Dermis microvascular lymphatic vessel endothelial cell (primary cell): ENCODE measurements around the gene GBA2. TPM values are rescaled to one million over a fixed set of nuclear protein-coding genes. Genes with fewer than 3 reads are reported as not detected.

Experiments used
- DNase-seq, 2 donors: peaks; one replicate each; pipeline versions ENCODE4 v3.0.0 to v3.0.0-alpha.2; 2010; ENCODE audit warnings: low read depth in 2 of 2
- total RNA-seq: library from RNA; depleted of rRNA; stranded (reverse); fragments of >200 nt; gene quantifications from 2 replicates; pipeline ENCODE4 v1.2.1, GENCODE V29; 2014

Gene GBA2
- 66.6 and 78.1 TPM in 2 replicates for total RNA-seq

DNA sequence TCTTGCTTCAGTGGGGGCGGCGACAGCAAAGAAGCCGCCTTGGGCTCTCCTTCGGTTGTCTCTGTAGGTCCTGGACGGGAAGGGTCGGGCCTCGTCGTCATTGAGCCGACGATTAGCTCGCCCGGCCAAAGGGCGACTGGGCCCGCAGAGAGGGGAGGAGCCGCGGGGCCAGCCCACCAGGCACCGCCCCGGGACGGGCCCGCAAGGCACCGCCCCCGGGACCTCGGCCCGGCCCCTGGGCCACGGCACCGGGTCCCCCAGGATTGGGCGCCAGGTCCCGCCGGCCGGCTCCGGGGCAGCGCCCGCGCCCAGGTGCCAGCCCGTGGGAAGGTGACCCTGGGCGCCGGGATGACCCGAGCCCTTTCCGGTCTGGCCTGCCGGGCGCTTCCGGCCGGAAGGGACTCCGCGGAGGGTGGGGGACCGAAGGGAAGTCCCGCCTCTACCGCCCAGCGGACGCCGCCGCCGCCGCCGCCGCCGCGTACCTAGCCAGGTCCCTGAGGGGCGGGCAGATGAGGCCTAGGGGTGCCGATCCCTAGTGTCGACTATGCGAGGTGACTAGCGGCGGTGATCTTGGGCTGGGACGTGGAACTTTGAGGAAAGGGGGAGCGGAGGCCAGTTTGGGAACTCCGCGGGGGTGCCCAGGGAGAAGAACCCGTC, at the start of gene GBA2, which contains the start of gene RGP1:
Gene GBA2 (minus strand): TSS at position 371 of the 657 bp plus-strand sequence. CDS start 524 bp downstream, outside the sequence.
Gene RGP1 (plus strand): TSS at position 430 of the 657 bp plus-strand sequence. CDS start 469 bp downstream, outside the sequence.
- DNase-seq, result peak; percentile 70 to 89

DNA sequence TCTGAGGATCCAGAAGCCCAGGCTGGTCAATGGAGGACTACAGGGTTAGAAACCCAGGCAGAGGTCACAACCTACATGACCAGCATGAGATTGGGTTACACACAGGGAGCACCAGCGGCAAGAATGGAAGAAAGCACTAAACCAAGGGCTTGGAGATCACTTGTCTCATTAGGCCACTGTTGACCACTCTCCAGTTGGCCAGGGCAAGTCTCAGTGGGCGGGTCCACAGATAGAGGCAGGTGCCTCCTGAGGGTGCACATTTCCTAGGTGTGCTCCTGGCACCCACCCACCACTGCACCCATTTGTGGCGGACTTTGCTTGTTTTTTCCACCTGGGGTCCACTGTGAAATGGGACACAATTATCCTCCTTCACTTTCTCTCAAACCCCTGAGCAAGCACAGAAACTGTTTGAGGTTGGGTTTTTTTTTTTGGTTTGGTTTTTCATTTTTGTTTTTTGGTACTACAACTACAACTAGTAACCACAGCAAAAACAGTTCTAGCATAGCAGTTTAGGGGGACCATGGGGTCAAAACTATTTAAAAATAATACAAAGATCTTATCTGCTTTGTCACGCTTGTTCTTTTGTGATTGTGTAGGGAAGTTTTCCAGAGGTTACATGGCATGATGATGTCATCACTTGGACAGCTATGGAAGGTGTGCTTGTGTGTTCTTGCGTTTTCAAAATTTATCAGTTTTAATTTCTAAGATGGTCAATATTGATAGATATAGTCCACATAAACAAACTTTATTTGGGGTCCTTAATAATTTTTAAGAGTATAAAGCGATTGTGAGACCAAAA, 48.5 kb upstream of the GBA2 start:
- DNase-seq, result peak in 1 of 2 donors; percentile 36

DNA sequence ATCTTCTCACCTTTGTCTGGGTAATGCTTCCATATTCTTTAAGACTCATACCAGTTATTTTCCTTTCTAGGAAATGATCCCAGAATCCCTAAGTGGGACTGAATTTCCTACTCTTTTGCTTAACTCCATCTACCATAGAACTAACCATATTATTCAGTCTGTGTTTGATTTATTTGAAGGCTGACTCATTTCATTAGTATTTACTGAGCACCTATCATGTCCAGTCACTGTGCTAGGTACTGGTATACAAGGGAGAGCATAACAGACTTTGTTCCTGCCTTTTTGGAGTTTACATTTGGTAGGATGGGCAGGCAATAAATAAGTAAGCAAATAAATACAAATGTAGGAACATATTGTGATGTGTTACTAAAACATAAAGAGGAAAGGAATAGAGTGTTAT, 46.7 kb upstream of the GBA2 start:
- no peak for DNase-seq

DNA sequence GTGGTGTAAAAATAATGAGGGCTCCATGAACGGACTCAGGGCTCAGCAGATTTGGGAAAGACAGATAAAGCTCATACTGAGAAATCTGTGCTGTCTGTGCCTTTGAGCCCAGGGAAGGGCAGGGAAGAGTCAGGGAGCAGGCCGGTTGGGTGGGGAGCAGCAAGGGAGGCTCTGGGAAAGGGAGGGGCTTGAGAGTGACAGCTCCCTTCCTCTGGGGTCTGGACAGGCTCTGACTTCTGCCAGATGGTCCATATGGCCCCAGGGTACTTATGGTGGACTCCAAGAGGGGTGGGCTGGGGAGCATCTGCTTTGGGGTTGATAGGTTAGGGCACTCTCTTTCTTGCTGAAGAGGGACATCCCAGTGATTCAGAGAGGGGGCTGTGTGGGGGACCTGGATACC, 44.4 kb upstream of the GBA2 start:
- DNase-seq, result no peak

DNA sequence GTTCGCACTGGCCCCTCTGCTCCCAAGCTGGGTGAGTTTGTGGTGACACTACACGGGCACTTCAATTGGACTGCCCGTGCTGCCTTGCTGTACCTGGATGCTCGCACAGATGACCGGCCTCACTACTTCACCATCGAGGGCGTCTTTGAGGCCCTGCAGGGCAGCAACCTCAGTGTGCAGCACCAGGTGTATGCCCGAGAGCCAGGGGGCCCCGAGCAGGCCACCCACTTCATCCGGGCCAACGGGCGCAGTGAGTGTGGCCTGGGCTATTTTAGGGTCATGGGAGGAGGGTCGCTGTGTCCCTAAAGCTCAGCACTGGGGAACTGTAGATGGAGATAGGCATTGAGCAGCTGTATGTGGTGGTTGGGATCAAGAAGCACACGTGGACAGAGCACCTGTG, 43.8 kb upstream of the GBA2 start:
- no peak for DNase-seq

DNA sequence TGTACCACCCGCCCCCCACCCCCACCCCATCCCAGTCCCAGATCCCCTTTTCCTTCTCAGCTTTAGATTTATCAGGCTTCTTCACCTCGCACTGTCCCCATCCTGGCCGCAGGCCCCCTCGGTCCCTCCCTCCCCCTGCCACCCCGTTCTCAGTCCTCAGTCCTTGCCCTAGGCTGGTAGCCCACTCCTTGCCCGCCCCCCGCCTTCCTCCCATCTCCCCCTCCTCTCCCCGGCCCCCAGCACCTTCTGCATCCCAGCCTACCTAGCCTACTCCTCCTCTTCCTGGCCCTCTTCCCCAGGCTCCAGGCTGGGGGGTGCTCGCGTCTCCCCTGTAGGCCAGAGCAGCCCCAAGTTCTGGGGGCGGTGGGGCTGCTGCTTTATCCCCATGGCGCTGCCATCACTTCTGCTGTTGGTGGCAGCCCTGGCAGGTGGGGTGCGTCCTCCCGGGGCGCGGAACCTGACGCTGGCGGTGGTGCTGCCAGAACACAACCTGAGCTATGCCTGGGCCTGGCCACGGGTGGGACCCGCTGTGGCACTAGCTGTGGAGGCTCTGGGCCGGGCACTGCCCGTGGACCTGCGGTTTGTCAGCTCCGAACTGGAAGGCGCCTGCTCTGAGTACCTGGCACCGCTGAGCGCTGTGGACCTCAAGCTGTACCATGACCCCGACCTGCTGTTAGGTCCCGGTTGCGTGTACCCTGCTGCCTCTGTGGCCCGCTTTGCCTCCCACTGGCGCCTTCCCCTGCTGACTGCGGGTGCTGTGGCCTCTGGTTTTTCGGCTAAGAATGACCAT, 43.2 kb upstream of the GBA2 start:
- no peak for DNase-seq

DNA sequence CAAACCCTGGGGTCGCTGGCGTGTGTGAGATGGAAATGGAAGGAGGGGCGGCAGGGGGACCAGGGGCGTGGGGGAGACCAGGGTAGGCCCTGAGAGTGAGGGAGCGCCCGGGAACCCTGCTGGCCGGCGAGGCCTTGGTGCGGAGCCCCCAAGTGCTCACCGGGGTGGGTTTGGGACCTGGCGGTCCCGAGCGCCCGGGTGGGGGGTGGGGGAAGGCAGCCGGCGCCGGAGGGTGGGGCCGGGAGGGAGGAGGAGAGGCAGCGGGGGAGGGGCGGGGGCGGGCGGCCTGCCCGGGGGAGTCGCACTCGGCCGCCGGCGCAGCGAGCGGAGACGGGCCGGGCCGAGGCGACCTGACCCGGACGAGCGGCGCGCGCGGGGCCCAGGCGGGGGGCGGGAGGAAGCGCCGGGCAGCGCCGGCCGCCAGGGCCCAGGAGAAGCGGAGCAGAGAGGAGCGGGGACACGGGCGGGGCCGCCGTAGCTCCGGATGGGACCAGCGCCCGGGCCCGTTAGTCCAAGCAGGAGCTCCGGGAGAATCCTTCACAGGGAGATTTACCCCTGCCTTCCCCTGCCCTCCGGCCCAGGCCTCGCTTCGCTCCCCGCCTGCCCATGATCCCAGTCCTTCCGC, 42.4 kb upstream of the GBA2 start, which contains the start of gene NPR2:
Gene NPR2 (plus strand): TSS at position 295 of the 625 bp plus-strand sequence. CDS start 818 bp downstream, outside the sequence.
- peak in 1 of 2 donors; percentile 29 for DNase-seq

DNA sequence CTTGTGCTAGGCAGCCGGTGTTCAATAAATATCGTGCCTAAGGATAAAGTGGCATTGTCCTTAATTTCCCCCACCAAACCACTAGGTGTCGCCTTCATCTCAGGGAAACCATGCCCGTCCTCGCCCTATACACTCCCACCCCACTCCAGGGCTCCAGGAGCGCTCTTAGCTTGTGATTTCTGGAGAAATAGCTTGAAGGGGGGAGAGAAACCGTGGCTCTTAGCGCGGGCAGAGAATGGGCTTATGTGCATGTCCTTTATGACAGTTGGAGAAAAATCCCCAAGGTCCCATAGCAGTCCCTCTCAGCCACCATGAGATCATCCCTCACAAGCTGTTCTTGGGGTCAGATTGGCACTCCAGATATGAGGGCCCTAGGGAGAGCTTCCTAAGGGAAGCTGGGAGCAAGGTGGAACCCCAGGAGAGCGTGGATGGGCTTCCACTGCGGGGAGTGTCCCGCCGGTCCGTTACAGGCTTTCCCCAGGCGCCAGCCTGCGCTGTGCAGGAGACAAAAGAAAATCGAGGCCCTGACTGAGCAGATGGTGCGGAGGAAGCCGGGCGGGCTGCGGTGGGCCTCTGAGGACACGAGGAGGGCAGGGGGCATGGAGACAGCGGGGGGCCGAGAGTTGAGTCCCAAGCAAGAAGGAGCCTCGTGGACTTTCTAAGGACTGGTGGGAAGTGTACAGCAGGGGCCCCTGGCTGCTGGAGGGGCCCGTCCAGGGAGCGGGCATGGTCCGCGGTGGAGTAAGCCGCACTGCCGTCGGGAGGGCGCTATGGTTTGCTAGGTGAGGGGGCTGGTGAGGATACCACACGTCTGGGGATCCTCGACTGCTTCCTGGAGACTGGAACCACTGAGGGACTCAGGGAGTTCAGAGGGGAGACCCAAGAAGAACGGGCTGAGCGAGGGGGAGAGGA, 41.6 kb upstream of the GBA2 start:
- DNase-seq, result peak; percentile 66 to 85

DNA sequence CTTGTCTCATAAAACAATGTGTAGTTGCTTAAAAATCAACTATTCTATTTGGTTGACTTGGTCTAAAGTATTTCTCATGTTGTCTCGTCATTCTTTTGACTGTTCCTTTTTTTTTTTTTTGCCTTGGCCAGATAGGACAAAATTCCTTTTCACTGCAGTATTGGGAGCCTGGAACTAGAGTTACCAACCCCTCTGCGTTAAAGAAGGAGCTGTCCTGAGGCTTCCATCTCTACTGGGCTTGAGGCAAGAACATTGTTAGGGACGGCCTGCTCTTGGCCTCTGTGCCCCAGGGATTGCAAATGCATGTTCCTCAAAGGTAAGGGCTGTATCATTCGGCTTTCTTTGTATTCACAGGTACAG, 41.0 kb upstream of the GBA2 start:
- DNase-seq, result no peak

DNA sequence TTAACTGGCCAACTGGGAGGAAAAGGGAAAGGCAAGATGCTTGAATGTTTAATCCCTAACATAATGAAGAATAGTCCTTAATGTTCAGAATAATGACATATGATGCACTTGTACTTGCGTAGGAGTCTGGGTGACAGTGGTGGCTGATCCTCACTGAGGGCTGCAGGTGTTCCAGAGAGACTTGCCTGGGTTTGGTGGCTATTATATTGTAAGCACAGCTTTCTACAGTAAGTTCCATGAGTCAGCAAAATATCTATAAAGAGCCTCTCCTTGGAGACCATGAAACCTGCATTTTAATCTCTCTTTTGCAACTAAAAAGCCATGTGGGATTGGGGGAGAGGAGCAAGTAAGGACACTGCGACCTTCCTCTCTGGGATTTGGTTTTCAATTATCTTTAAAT, 40.5 kb upstream of the GBA2 start:
- DNase-seq, result no peak

DNA sequence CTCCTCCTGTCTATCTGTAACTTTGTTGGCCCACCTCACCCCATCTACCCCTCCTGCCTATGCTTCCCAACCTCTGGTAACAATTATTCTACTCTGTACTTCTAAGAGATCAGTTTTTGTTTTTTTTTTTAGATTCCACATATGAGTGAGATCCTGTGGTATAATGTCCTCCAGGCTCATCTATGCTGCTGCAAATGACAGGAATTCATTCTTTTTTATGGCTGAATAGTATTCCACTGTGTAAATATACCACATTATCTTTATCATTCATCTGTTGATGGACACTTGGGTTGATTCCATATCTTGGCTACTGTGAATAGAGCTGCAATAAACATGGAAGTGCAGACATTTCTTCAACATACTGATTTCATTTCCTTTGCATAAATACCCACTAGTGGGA, 34.4 kb upstream of the GBA2 start:
- DNase-seq, result no peak

DNA sequence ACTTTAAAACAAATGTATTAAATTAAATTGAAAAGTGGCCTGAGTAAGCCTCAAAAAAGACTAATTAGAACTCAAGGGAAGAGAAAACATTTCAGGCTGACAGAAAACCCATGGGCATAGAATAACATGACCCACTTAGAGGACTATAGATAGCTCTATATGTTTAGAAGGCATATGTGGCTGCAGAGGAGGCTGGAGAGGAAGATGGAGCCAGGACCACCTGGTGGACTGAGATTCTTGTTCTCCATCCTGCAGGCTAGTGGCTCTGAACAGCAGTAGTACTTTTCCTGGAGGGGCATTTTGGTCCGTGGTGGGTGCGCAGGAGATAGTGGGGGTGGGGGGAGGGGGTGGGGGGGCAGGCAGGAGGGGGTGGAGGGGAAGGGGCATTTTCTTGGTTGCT, 32.0 kb upstream of the GBA2 start:
- no peak for DNase-seq

DNA sequence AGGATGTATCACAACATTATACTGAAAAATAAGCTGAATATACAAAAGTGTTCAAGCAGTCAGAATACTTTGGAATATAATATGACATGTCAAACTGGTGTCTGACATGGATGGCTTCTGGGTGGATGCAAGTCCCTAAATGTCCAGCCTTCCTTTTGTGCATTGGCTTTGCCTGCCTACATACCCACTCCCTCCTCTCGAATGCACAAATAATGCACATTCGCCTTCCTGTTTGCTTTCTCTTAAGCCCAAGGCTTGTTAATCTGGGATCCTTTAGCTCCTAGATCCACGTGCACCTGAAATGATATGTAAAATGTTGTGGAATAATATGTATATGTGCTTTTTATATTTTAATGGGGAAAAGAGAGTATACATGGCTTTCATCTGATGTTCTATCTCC, 29.5 kb upstream of the GBA2 start:
- no peak for DNase-seq

DNA sequence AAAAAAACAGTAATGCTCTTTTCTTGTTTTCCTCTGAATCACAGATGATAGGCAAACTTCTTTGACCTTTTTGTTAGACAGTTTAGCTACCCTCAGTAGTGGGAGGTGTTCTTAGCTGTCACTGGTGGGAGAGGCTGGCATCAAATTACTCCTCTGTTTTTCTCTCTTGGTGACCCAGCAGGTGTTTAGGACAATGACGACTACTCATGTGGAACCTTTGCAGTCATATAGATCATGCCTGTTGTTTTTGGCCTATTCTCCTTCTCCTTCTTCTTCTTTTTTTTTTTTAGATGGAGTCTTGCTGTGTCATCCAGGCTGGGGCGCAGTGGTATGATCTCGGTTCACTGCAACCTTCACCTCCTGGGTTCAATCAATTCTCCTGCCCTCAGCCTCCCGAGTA, 27.0 kb upstream of the GBA2 start:
- no peak for DNase-seq

DNA sequence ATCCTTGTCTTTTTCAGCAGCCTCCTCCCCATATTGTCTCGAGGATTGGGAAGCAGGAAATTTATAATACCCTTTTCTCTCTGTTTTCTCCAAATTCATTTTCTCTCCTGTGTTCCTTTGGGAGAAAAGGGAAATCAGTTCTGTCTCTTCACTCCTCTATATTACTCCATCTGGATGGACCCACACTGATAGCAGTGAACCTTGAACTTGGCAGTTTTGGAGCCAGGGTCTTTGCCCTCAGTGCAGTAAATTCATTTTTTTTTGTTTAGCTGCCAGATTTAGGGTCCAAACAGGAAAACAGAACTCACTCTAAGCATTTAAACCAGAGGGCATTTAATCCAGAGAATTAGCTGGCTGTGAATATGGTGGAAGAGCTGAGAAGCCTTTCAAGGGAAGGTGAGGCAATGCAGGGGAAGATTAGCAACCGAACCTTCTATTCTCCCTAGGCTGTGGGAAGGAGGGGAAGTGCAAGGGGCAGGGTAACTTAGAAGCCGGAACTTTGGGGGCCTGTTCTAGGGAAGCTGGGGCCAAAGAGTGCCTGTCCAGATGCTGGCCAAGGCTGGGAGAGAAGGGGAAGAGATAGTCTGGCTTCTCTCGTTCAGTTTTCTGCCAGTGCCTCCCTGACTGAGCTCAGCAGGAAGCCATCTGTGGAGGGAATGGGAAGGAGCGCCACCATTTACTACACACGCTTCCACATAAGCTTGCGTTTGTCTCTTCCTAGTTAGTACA, 26.0 kb upstream of the GBA2 start:
- peak in 1 of 2 donors; percentile 56 for DNase-seq

DNA sequence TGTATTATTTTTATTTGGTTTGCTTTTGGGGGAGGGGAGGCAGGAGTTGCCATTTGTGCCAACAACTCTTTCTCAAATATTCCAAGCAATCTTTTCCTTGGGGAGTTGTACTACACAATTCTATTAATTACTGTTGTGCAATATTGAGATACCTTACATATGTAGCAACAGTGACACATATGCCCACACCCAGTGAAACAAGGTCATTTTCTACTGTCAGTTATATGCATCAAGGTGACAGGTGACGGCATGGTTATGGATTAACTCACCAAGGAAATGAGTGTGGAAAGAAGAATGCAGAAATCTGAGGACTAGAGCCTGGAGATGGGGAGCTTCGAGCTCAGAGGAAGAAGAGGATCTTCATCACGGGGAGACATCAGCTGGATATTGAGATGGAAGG, 22.9 kb upstream of the GBA2 start:
- no peak for DNase-seq

DNA sequence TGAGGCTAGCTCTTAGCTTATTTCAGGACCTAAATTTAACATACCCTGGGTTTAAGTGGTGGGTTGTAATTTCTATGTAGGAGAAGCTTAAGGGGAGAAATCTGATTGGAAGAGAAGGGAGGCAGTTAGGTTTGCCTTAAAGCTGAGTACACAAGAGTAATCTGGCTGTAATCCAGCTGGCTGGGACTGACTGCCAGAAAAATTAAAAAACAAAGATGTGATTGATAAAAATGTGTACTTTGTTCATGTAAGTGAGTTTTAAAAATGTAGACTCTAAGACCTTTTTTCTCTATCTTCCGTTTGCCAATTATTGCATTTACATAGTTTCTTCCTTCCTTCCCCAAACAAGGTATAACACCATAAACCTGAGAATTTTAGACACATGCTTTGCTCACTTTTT, 22.5 kb upstream of the GBA2 start:
- peak in 1 of 2 donors; percentile 86 for DNase-seq

DNA sequence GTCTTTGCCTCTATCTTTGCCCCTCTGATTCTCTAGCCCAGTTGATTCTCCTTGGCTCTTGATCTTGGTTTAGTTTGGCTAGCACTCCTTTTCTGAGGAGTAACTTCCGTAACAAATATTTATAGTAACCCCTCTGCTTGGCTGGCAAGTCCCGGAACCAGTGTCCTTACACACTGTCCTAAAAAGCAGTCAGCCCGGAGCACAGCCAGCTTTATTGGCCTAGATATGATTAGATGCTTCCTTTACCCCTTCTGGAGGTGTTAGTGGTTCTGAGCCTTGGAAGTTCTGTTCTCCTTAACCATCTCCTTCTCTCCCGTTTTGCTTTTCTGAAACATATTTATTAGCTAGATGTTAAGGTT, 22.0 kb upstream of the GBA2 start:
- no peak for DNase-seq

DNA sequence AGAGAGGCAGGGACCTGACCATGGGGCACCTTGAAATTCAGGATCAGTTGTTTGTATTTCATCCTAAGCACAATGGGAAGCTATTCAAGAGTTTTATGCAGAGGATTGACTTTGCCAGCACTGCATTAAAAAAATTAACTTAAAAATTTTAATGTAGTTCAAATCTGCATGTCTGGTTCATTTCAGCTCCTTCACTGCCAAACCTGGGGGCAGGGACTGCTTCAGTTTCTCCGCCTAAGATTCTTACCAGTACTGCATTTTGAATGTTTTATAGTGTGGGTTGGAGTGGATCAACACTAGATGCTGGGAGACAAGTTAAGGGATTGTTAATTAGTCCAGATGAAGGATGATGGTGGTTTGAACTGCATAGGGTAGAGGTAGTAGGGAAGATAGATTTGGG, 20.7 kb upstream of the GBA2 start:
- no peak for DNase-seq

DNA sequence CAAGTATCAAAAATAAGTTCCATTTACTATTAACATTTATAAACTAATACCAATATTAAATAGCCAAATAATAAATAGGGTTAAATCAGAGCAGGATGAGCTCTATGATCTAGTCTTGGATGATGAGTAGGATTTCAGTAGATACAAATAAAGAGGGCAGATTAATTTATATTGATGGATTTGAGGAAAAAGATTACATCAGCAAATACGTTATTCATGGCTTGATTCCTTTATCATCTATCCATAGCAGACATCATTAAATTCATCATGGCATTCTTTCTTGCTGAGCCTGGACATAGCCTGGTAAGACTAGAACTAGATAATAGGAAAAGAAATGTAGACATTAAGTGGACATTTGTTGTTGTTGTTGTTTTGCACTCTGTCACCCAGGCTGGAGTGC, 18.4 kb upstream of the GBA2 start:
- no peak for DNase-seq
